Astrocyte (in vitro differentiated cells and primary cell): ENCODE data around the gene KLRG1.

Source experiments
- EZH2 ChIP-seq: IDR thresholded peaks from 2 replicates; pipeline ENCODE4 v1.6.1; 2012; ENCODE audit warnings: mild to moderate bottlenecking, low read length, inconsistent platforms; ENCODE audit not compliant: insufficient read depth
- TF ChIP-seq, protein P1 (sequence below): IDR thresholded peaks from 2 replicates; pipeline ENCODE4 v1.5.1; 2011; ENCODE audit warnings: low read depth, mild to moderate bottlenecking, inconsistent platforms, low read length, moderate library complexity; ENCODE audit not compliant: insufficient read depth

DNA sequence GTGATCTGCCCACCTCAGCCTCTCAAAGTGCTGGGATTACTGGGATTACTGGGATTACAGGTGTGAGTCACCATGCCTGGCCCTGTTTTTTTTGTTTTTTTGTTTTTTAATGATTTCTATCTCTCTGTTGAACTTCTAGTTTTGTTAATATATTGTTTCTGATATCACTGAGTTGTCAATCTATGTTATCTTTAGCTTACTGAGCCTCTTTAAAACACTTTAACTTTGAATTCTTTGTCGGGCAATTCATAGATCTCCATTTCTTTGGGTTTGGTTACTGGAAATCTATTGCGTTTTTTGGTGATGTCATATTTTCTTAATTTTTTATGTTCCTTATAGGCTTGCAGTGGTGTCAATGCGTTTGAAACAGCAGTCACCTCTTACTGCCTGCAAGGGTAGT, 9.2 kb upstream of the KLRG1 start:
- no peak for TF ChIP-seq EZH2
- TF ChIP-seq, protein P1, sequence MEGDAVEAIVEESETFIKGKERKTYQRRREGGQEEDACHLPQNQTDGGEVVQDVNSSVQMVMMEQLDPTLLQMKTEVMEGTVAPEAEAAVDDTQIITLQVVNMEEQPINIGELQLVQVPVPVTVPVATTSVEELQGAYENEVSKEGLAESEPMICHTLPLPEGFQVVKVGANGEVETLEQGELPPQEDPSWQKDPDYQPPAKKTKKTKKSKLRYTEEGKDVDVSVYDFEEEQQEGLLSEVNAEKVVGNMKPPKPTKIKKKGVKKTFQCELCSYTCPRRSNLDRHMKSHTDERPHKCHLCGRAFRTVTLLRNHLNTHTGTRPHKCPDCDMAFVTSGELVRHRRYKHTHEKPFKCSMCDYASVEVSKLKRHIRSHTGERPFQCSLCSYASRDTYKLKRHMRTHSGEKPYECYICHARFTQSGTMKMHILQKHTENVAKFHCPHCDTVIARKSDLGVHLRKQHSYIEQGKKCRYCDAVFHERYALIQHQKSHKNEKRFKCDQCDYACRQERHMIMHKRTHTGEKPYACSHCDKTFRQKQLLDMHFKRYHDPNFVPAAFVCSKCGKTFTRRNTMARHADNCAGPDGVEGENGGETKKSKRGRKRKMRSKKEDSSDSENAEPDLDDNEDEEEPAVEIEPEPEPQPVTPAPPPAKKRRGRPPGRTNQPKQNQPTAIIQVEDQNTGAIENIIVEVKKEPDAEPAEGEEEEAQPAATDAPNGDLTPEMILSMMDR: no peak
